Pulmonary artery endothelial cell (primary cell): ENCODE measurements around the gene ZDHHC23. TPM values are rescaled to one million over a fixed set of nuclear protein-coding genes. Genes with fewer than 3 reads are reported as not detected.

Experiments
- DNase-seq: peaks from one replicate; pipeline ENCODE4 v3.0.0-alpha.2; 2011; ENCODE audit warnings: low read depth, low spot score
- total RNA-seq: library from RNA; depleted of rRNA; stranded (reverse); fragments of >200 nt; gene quantifications from 2 replicates; pipeline ENCODE4 v1.2.3, GENCODE V29; 2014

Gene ZDHHC23
- total RNA-seq, 1 donor from 2014 or later, result 3.4 TPM

DNA sequence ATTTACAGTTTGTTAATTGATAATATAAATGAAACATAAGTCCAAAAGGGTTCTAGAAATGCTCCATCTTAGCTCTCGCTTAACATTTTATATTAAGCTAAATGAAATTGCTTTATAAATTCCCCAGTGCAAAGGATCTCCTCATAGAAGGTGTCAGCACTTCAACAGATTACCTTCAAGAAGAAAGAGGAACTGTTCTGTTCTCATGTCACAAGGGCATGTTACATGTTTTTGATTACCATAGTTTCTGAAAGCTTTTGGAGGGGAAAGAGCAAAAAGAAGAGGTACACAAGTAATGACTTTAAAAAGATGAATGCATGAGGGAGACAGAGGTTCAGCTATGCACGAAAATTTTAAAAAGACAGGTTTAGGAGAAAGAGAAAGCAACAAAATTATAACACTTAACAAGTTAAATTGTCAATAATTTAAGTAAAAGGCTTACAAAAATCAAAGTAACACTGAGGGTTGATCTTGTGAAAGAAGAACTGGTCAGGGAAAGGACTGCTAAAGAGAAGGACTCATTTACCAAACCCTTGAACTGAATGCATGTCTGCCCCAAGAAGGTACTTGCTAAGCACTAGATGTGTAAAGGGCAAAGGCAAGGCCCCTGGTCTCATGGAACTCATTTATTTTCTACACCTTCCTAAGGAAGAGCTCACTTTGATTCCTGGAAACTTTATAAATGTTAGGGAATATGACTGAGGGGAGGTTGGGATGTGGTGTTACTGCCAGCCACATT, 63.4 kb downstream of the ZDHHC23 start:
- DNase-seq, result no peak

Other genes starting within 250 kb of the ZDHHC23 start
- gene NAA50, start 201.8 kb upstream of the ZDHHC23 start, total RNA-seq, result 298 and 450 TPM in 2 replicates
- 113 and 157 TPM in 2 replicates for gene ATP6V1A, start 201.0 kb upstream of the ZDHHC23 start, total RNA-seq
- gene GRAMD1C, start 109.2 kb upstream of the ZDHHC23 start, total RNA-seq, result 19.0 and 20.2 TPM in 2 replicates
- gene CCDC191, start 108.5 kb downstream of the ZDHHC23 start, total RNA-seq, result 1.3 TPM in 2 replicates
- 40.5 and 56.2 TPM in 2 replicates for gene QTRT2, start 108.7 kb downstream of the ZDHHC23 start, total RNA-seq
- not detected in 2 replicates for gene DRD3, start 231.0 kb downstream of the ZDHHC23 start, total RNA-seq